Neuronal stem cell (in vitro differentiated cells): Measurements from ENCODE around the gene PARVA.

ENCODE experiments used
- DNase-seq: peaks from one replicate; pipeline ENCODE4 v3.0.0-alpha.2; 2013; ENCODE audit warnings: low spot score
- H2AFZ ChIP-seq: one replicate; pipeline ENCODE4 v1.6.1; 2013; ENCODE audit warnings: mild to moderate bottlenecking, low read length, inconsistent platforms
- H2AK5ac ChIP-seq: 2 replicates; pipeline ENCODE4 v1.6.1; 2013; ENCODE audit warnings: low read depth, mild to moderate bottlenecking, inconsistent platforms, low read length, moderate library complexity, mixed read lengths
- H2BK120ac ChIP-seq: 2 replicates; pipeline ENCODE4 v1.6.1; 2013; ENCODE audit warnings: low read depth, mild to moderate bottlenecking, inconsistent platforms, low read length, moderate library complexity, mixed read lengths
- H2BK12ac ChIP-seq: one replicate; pipeline ENCODE4 v1.6.1; 2013; ENCODE audit warnings: low read length, inconsistent platforms
- H2BK15ac ChIP-seq: 2 replicates; pipeline ENCODE4 v1.6.1; 2013; ENCODE audit warnings: mild to moderate bottlenecking, low read length, inconsistent platforms, mixed read lengths
- H2BK5ac ChIP-seq: one replicate; pipeline ENCODE4 v1.6.1; 2013; ENCODE audit warnings: inconsistent platforms, mild to moderate bottlenecking, low read length, moderate library complexity
- H3K14ac ChIP-seq: one replicate; pipeline ENCODE4 v1.6.1; 2013; ENCODE audit warnings: low read length, inconsistent platforms
- H3K18ac ChIP-seq: 2 replicates; pipeline ENCODE4 v1.6.1; 2013; ENCODE audit warnings: low read length, inconsistent platforms
- H3K23ac ChIP-seq: 2 replicates; pipeline ENCODE4 v1.6.1; 2013; ENCODE audit warnings: low read depth, mild to moderate bottlenecking, mixed read lengths, low read length, inconsistent platforms; ENCODE audit not compliant: poor library complexity
- H3K27ac ChIP-seq: replicated peaks from 3 replicates; pipeline ENCODE4 v1.5.1; 2013; ENCODE audit warnings: low read length, inconsistent platforms
- H3K27me3 ChIP-seq, 3 experiments: 2 replicates each; pipeline ENCODE4 v1.6.1; 2013; ENCODE audit warnings: low read length in 3 of 3, mild to moderate bottlenecking in 2 of 3, inconsistent platforms in 1 of 3, low read depth in 1 of 3, mixed read lengths in 1 of 3, moderate library complexity in 1 of 3; ENCODE audit not compliant: control insufficient read depth in 3 of 3, insufficient read depth in 3 of 3
- H3K36me3 ChIP-seq, 2 donors: replicated peaks in 1 of 2; 2 replicates each; pipeline ENCODE4 v1.6.1; 2013; ENCODE audit warnings: low read length in 2 of 2; ENCODE audit not compliant: control insufficient read depth in 2 of 2, insufficient read depth in 2 of 2
- H3K4ac ChIP-seq: 2 replicates; pipeline ENCODE4 v1.6.1; 2013; ENCODE audit warnings: inconsistent platforms, mild to moderate bottlenecking, low read length, moderate library complexity
- H3K4me1 ChIP-seq, 2 donors: 1 replicate in 1 of 2; 2 replicates in 1 of 2; pipeline ENCODE4 v1.6.1; 2013; ENCODE audit warnings: low read length in 2 of 2, low read depth in 1 of 2; ENCODE audit not compliant: control insufficient read depth in 2 of 2, insufficient read depth in 1 of 2
- H3K4me2 ChIP-seq: one replicate; pipeline ENCODE4 v1.6.1; 2013; ENCODE audit warnings: mild to moderate bottlenecking, low read length, inconsistent platforms; ENCODE audit not compliant: insufficient read depth, poor library complexity, severe bottlenecking
- H3K4me3 ChIP-seq, 2 donors: 2 replicates each; pipeline ENCODE4 v1.5.1; 2013; ENCODE audit warnings: low read length in 2 of 2, mild to moderate bottlenecking in 2 of 2, inconsistent platforms in 1 of 2, moderate library complexity in 1 of 2
- H3K79me1 ChIP-seq: one replicate; pipeline ENCODE4 v1.6.1; 2013; ENCODE audit warnings: low read depth, mild to moderate bottlenecking, inconsistent platforms, low read length, moderate library complexity
- H3K9ac ChIP-seq: one replicate; pipeline ENCODE4 v1.6.1; 2013; ENCODE audit warnings: mild to moderate bottlenecking, low read depth, low read length, inconsistent platforms; ENCODE audit not compliant: poor library complexity
- H3K9me3 ChIP-seq, 2 donors: replicated peaks in 1 of 2; 2 replicates each; pipeline versions ENCODE3 to v1.6.1; 2013; ENCODE audit warnings: low read length in 2 of 2, mild to moderate bottlenecking in 2 of 2, inconsistent platforms in 1 of 2, low read depth in 1 of 2, mixed read lengths in 1 of 2, moderate library complexity in 1 of 2; ENCODE audit not compliant: control insufficient read depth in 2 of 2, insufficient read depth in 1 of 2
- H4K8ac ChIP-seq: one replicate; pipeline ENCODE4 v1.6.1; 2013; ENCODE audit warnings: low read depth, mild to moderate bottlenecking, inconsistent platforms, low read length, moderate library complexity
- H4K91ac ChIP-seq: one replicate; pipeline ENCODE4 v1.6.1; 2013; ENCODE audit warnings: low read length, low read depth, mild to moderate bottlenecking, inconsistent platforms; ENCODE audit not compliant: poor library complexity
- WGBS, 2 donors: extraction: QIAGEN DNeasy Blood & Tissue Kit; methylation state at CpG; one replicate each; pipeline ENCODE4 v1.1.7; 2013; ENCODE audit warnings: missing lambda C conversion rate in 2 of 2, mixed read lengths in 1 of 2; ENCODE audit not compliant: insufficient read length in 2 of 2, insufficient replicate concordance in 1 of 2; ENCODE audit errors: extremely low coverage in 2 of 2; 5-methylcytosine and 5-hydroxymethylcytosine counted together

Gene PARVA

GRCh38 chr11:12430351-12430750 is 53.0 kb downstream of the PARVA start:
- H3K27ac ChIP-seq, result no peak overlapping the region
- no peak overlapping the region for H3K18ac ChIP-seq
- no peaks in the 10 kb centered on the region for H3K9me3 ChIP-seq
- no peak overlapping the region for H2BK12ac ChIP-seq
- H3K4ac ChIP-seq, result no peak overlapping the region
- no peak overlapping the region for H2BK5ac ChIP-seq
- no peak for DNase-seq
- peaks cover 0 to 9% of the 10 kb centered on the region in 2 donors for H3K4me1 ChIP-seq
- H3K4me3 ChIP-seq, result no peak overlapping the region
- H3K14ac ChIP-seq, result no peak overlapping the region
- WGBS, 2 donors, result no CpG with 5 or more reads among the region's 3 CpGs
- no peak overlapping the region for H3K4me2 ChIP-seq
- no peak overlapping the region for H2BK15ac ChIP-seq
- no peak overlapping the region for H3K9ac ChIP-seq
- H4K91ac ChIP-seq, result no peak overlapping the region
- H2AK5ac ChIP-seq, result no peak overlapping the region
- no peak overlapping the region for H2BK120ac ChIP-seq
- H3K27me3 ChIP-seq, result no peaks in the 10 kb centered on the region
- no peak overlapping the region for H2AFZ ChIP-seq
- H4K8ac ChIP-seq, result no peak overlapping the region
- no peak overlapping the region for H3K23ac ChIP-seq
- H3K36me3 ChIP-seq, result no peaks in the 10 kb centered on the region
- no peaks in the 10 kb centered on the region for H3K79me1 ChIP-seq

GRCh38 chr11:12430954-12431595 is 53.7 kb downstream of the PARVA start:
- no peak overlapping the region for H2BK5ac ChIP-seq
- H3K14ac ChIP-seq, result peak overlapping the region; percentile 41
- no peak for DNase-seq
- no peak overlapping the region for H2AFZ ChIP-seq
- H3K23ac ChIP-seq, result no peak overlapping the region
- H4K91ac ChIP-seq, result no peak overlapping the region
- no peaks in the 10 kb centered on the region for H3K9me3 ChIP-seq
- no peak overlapping the region for H2BK120ac ChIP-seq
- H3K9ac ChIP-seq, result peak overlapping the region; percentile 27
- peaks cover 0 to 9% of the 10 kb centered on the region in 2 donors for H3K4me1 ChIP-seq
- H2AK5ac ChIP-seq, result no peak overlapping the region
- H2BK15ac ChIP-seq, result no peak overlapping the region
- H4K8ac ChIP-seq, result no peak overlapping the region
- no peak overlapping the region for H3K4me3 ChIP-seq
- H3K18ac ChIP-seq, result peak overlapping the region; percentile 39
- no peaks in the 10 kb centered on the region for H3K27me3 ChIP-seq
- no peak overlapping the region for H3K4ac ChIP-seq
- H3K36me3 ChIP-seq, result no peaks in the 10 kb centered on the region
- H3K79me1 ChIP-seq, result no peaks in the 10 kb centered on the region
- no peak overlapping the region for H3K4me2 ChIP-seq
- no peak overlapping the region for H3K27ac ChIP-seq
- no CpG with 5 or more reads among the region's 5 CpGs for WGBS, 2 donors
- H2BK12ac ChIP-seq, result no peak overlapping the region

- WGBS, 2 donors, result no CpG with 5 or more reads among the region's 6 CpGs
- Histone ChIP-seq H3K4ac (no peak overlapping the region), H4K8ac (no peak overlapping the region)
Measured at GRCh38 chr11:12432507-12432906, 55.1 kb downstream of the PARVA start.

GRCh38 chr11:12433121-12433520 is 55.8 kb downstream of the PARVA start:
- no peak overlapping the region for H3K23ac ChIP-seq
- no peak overlapping the region for H2BK5ac ChIP-seq
- no CpG with 5 or more reads among the region's 3 CpGs for WGBS, 2 donors
- H4K8ac ChIP-seq, result no peak overlapping the region
- DNase-seq, result no peak
- H3K27ac ChIP-seq, result no peak overlapping the region
- no peak overlapping the region for H2BK15ac ChIP-seq
- H3K4me3 ChIP-seq, result no peak overlapping the region
- H3K18ac ChIP-seq, result no peak overlapping the region
- no peak overlapping the region for H2AK5ac ChIP-seq
- H3K4me1 ChIP-seq, result peaks cover 0 to 9% of the 10 kb centered on the region in 2 donors
- H4K91ac ChIP-seq, result no peak overlapping the region
- no peak overlapping the region for H3K9ac ChIP-seq
- no peak overlapping the region for H3K4ac ChIP-seq
- no peak overlapping the region for H3K14ac ChIP-seq
- no peak overlapping the region for H2BK12ac ChIP-seq
- no peaks in the 10 kb centered on the region for H3K27me3 ChIP-seq
- H3K79me1 ChIP-seq, result no peaks in the 10 kb centered on the region
- no peak overlapping the region for H2BK120ac ChIP-seq
- H3K4me2 ChIP-seq, result no peak overlapping the region
- no peaks in the 10 kb centered on the region for H3K36me3 ChIP-seq
- no peaks in the 10 kb centered on the region for H3K9me3 ChIP-seq
- no peak overlapping the region for H2AFZ ChIP-seq

More at GRCh38 chr11:12432507-12432906, 55.1 kb downstream of the PARVA start:
- Histone ChIP-seq H3K4me2 (no peak overlapping the region), H4K91ac (no peak overlapping the region), H2BK120ac (no peak overlapping the region), H3K27me3 (no peaks in the 10 kb centered on the region), H3K36me3 (no peaks in the 10 kb centered on the region), H3K18ac (no peak overlapping the region), H3K23ac (no peak overlapping the region), H2BK15ac (no peak overlapping the region), H3K9me3 (no peaks in the 10 kb centered on the region), H3K79me1 (no peaks in the 10 kb centered on the region), H2AK5ac (no peak overlapping the region), H2BK12ac (no peak overlapping the region), H2BK5ac (no peak overlapping the region), H2AFZ (no peak overlapping the region), H3K4me3 (no peak overlapping the region), H3K27ac (no peak overlapping the region), H3K14ac (no peak overlapping the region), H3K4me1 (peaks cover 0 to 9% of the 10 kb centered on the region in 2 donors), H3K9ac (no peak overlapping the region)
- no peak for DNase-seq
